ENCODE results near the gene MAPK8. TPM values are rescaled to one million over a fixed set of nuclear protein-coding genes. Genes with fewer than 3 reads are reported as not detected.

The MAPK8 gene
- total RNA-seq, 1 donor from 2014 or later, result 44.4 TPM

DNA sequence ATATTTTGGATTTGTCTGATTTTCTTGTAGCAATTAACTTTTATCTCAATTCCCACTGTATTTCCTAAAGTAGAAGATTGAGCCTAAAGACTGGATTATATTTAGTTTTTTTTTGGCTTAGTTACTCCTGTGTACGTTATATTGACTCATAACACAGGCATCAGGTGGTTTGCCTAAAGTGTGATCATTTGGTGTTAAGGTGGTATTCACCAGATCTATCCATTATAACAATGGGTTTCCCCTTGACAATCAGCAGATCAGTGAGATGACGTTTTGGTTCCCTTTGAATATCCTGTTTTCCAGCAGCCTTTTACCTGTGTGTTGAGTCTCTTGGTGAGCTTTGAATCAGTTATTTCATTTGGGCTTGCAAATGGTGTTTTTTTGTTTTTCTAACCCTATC, 18.1 kb downstream of the MAPK8 start:
- H3K27ac ChIP-seq (ENCODE audit: low read depth, low read length), result no peak overlapping the region
- H3K9ac ChIP-seq (ENCODE audit: low read depth in 1 of 3, low read length in 3 of 3), result no peak overlapping the region
- H3K9me3 ChIP-seq (ENCODE audit: control insufficient read depth in 3 of 3, low read length in 3 of 3), result no peaks in the 10 kb centered on the region
- no peak overlapping the region for H3K4me3 ChIP-seq (ENCODE audit: low read length in 3 of 3)
- no peaks in the 10 kb centered on the region for H3K36me3 ChIP-seq (ENCODE audit: control insufficient read depth in 3 of 3, insufficient read depth in 3 of 3, low read length in 3 of 3)
- H3K27me3 ChIP-seq (ENCODE audit: control insufficient read depth in 3 of 3, insufficient read depth in 3 of 3, low read length in 3 of 3), result no peaks in the 10 kb centered on the region
- H3K4me1 ChIP-seq (ENCODE audit: control insufficient read depth in 3 of 3, insufficient read depth in 3 of 3, low read length in 3 of 3), result no peaks in the 10 kb centered on the region

GRCh38 chr10:48330269-48330668, 23.8 kb downstream of the MAPK8 start:
- H3K4me3 ChIP-seq (ENCODE audit: low read length in 3 of 3), result no peak overlapping the region
- peaks cover 0 to 2% (median 0%) of the 10 kb centered on the region in 3 donors for H3K36me3 ChIP-seq (ENCODE audit: control insufficient read depth in 3 of 3, insufficient read depth in 3 of 3, low read length in 3 of 3)
- H3K27ac ChIP-seq (ENCODE audit: low read depth, low read length), result no peak overlapping the region
- no peaks in the 10 kb centered on the region for H3K4me1 ChIP-seq (ENCODE audit: control insufficient read depth in 3 of 3, insufficient read depth in 3 of 3, low read length in 3 of 3)
- H3K27me3 ChIP-seq (ENCODE audit: control insufficient read depth in 3 of 3, insufficient read depth in 3 of 3, low read length in 3 of 3), result no peaks in the 10 kb centered on the region
- H3K9ac ChIP-seq (ENCODE audit: low read depth in 1 of 3, low read length in 3 of 3), result no peak overlapping the region
- no peaks in the 10 kb centered on the region for H3K9me3 ChIP-seq (ENCODE audit: control insufficient read depth in 3 of 3, low read length in 3 of 3)

DNA sequence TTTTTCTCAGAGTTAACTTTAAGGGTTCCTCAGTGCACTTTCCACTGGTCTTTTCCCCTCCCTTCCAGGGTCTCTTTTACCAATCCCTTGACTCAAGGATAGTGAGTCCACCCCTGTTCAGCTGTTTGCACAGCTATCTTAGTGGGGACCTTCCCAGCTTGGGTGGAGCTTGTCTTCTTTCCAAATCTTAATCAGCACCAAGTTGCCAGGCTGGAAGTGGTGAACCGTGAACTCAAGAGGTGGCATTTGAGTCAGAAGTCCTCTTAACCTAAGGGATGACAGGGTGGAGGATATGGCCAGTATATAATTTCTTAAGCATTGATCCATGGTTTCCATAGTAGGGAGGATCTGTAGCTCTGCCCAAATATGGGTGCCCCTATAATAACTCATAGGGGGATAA, 25.0 kb downstream of the MAPK8 start:
- H3K4me3 ChIP-seq (ENCODE audit: low read length in 3 of 3), result no peak overlapping the region
- H3K36me3 ChIP-seq (ENCODE audit: control insufficient read depth in 3 of 3, insufficient read depth in 3 of 3, low read length in 3 of 3), result peaks cover 0 to 2% (median 0%) of the 10 kb centered on the region in 3 donors
- H3K4me1 ChIP-seq (ENCODE audit: control insufficient read depth in 3 of 3, insufficient read depth in 3 of 3, low read length in 3 of 3), result no peaks in the 10 kb centered on the region
- no peaks in the 10 kb centered on the region for H3K9me3 ChIP-seq (ENCODE audit: control insufficient read depth in 3 of 3, low read length in 3 of 3)
- no peaks in the 10 kb centered on the region for H3K27me3 ChIP-seq (ENCODE audit: control insufficient read depth in 3 of 3, insufficient read depth in 3 of 3, low read length in 3 of 3)
- no peak overlapping the region for H3K9ac ChIP-seq (ENCODE audit: low read depth in 1 of 3, low read length in 3 of 3)
- no peak overlapping the region for H3K27ac ChIP-seq (ENCODE audit: low read depth, low read length)

DNA sequence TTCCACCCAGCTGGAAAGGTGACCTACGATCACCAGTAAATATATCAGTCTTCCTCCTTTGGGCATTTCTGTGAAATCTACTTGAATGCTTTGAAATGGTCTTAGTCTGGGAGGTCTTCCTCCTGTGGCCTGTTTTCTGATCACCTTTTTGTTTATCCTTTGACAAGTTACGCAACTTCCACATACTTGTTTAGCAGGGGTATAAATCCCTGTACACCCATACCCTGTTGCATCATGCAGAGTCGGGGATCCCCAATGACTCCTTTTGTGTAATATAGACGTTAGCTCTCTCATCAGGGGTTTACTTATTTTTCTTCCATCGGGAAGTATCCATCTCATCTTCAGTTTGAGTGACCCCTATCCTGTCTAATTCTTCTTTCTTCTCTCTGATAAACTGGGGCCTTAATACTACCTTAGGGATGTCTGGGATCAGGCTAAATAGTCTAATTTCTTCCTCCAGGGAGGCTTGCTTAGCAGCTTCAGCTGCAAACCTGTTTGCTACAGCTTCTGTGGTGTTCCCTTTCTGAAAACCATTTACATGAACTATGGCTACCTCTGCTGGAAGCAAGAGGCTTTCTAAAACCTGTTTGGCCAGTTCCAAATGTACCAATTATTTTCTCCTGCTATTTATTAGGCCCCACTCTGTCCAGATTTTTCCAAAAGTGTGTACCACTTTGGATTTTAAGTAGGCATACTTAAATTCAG, 25.8 kb downstream of the MAPK8 start:
- H3K27me3 ChIP-seq (ENCODE audit: control insufficient read depth in 3 of 3, insufficient read depth in 3 of 3, low read length in 3 of 3), result no peaks in the 10 kb centered on the region
- H3K27ac ChIP-seq (ENCODE audit: low read depth, low read length), result no peak overlapping the region
- H3K4me3 ChIP-seq (ENCODE audit: low read length in 3 of 3), result no peak overlapping the region
- H3K4me1 ChIP-seq (ENCODE audit: control insufficient read depth in 3 of 3, insufficient read depth in 3 of 3, low read length in 3 of 3), result no peaks in the 10 kb centered on the region
- H3K36me3 ChIP-seq (ENCODE audit: control insufficient read depth in 3 of 3, insufficient read depth in 3 of 3, low read length in 3 of 3), result peaks cover 0 to 2% (median 0%) of the 10 kb centered on the region in 3 donors
- no peak overlapping the region for H3K9ac ChIP-seq (ENCODE audit: low read depth in 1 of 3, low read length in 3 of 3)
- no peaks in the 10 kb centered on the region for H3K9me3 ChIP-seq (ENCODE audit: control insufficient read depth in 3 of 3, low read length in 3 of 3)

- Histone ChIP-seq H3K9ac (ENCODE audit: low read depth in 1 of 3, low read length in 3 of 3) (no peak overlapping the region), H3K4me3 (ENCODE audit: low read length in 3 of 3) (no peak overlapping the region), H3K27ac (ENCODE audit: low read depth, low read length) (no peak overlapping the region), H3K36me3 (ENCODE audit: control insufficient read depth in 3 of 3, insufficient read depth in 3 of 3, low read length in 3 of 3) (peaks cover 0 to 2% (median 0%) of the 10 kb centered on the region in 3 donors), H3K27me3 (ENCODE audit: control insufficient read depth in 3 of 3, insufficient read depth in 3 of 3, low read length in 3 of 3) (no peaks in the 10 kb centered on the region), H3K9me3 (ENCODE audit: control insufficient read depth in 3 of 3, low read length in 3 of 3) (no peaks in the 10 kb centered on the region), H3K4me1 (ENCODE audit: control insufficient read depth in 3 of 3, insufficient read depth in 3 of 3, low read length in 3 of 3) (no peaks in the 10 kb centered on the region)
These were observed 26.4 kb downstream of the MAPK8 start for GRCh38 chr10:48332871-48333216.

- Histone ChIP-seq H3K9ac (ENCODE audit: low read depth in 1 of 3, low read length in 3 of 3) (no peak overlapping the region), H3K27me3 (ENCODE audit: control insufficient read depth in 3 of 3, insufficient read depth in 3 of 3, low read length in 3 of 3) (no peaks in the 10 kb centered on the region), H3K4me3 (ENCODE audit: low read length in 3 of 3) (no peak overlapping the region), H3K9me3 (ENCODE audit: control insufficient read depth in 3 of 3, low read length in 3 of 3) (no peaks in the 10 kb centered on the region), H3K27ac (ENCODE audit: low read depth, low read length) (no peak overlapping the region), H3K36me3 (ENCODE audit: control insufficient read depth in 3 of 3, insufficient read depth in 3 of 3, low read length in 3 of 3) (peaks cover 0 to 2% (median 0%) of the 10 kb centered on the region in 3 donors), H3K4me1 (ENCODE audit: control insufficient read depth in 3 of 3, insufficient read depth in 3 of 3, low read length in 3 of 3) (no peaks in the 10 kb centered on the region)
These were observed 27.4 kb downstream of the MAPK8 start for GRCh38 chr10:48333856-48334255.

DNA sequence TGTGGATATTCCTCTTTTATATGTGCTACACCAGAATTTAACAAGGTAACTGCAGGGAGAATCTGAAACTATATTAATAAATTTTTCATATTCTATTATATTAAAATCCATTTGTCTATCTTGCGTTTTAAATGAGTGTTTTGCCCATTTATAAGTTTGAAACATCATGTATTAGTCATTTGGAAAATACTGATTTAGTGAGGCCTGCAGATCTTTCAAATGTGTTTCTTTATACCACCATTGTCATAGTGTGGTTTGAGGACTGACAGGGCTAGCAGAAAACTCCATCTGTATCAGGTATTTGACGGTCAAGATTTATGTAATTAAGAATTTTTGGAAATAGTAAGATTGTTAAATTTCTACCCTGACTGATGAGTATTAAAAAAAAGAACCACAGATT, 29.3 kb downstream of the MAPK8 start:
- H3K4me3 ChIP-seq (ENCODE audit: low read length in 3 of 3), result no peak overlapping the region
- H3K36me3 ChIP-seq (ENCODE audit: control insufficient read depth in 3 of 3, insufficient read depth in 3 of 3, low read length in 3 of 3), result peaks cover 0 to 2% (median 0%) of the 10 kb centered on the region in 3 donors
- no peaks in the 10 kb centered on the region for H3K27me3 ChIP-seq (ENCODE audit: control insufficient read depth in 3 of 3, insufficient read depth in 3 of 3, low read length in 3 of 3)
- no peaks in the 10 kb centered on the region for H3K4me1 ChIP-seq (ENCODE audit: control insufficient read depth in 3 of 3, insufficient read depth in 3 of 3, low read length in 3 of 3)
- no peaks in the 10 kb centered on the region for H3K9me3 ChIP-seq (ENCODE audit: control insufficient read depth in 3 of 3, low read length in 3 of 3)
- H3K27ac ChIP-seq (ENCODE audit: low read depth, low read length), result no peak overlapping the region
- no peak overlapping the region for H3K9ac ChIP-seq (ENCODE audit: low read depth in 1 of 3, low read length in 3 of 3)

DNA sequence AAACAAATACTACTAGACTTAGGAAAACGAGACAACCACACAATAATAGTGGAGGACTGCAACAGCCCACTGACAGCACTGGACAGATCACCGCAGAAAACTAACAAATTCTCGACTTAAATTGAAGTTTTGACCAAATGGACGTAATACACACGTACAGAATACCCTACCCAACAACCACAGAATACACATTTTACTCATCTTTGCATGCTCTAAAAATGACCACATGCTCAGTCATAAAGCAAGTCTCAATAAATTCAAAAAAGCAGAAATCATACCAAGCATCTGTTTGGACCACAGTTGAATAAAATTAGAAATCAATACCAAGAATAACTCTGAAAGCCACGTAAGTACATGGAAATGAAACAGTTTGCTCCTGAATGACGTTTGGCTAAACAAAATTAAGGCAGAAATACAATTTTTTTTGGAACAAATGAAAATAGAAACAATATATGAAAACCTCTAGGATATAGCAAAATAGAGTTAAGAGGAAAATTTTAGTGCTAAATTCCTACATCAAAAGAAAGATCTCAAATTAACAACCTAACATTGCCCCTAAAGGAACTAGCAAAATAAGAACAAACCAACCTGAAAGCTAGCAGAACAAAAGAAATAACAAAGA, 30.6 kb downstream of the MAPK8 start:
- H3K4me1 ChIP-seq (ENCODE audit: control insufficient read depth in 3 of 3, insufficient read depth in 3 of 3, low read length in 3 of 3), result peaks cover 0 to 8% (median 3%) of the 10 kb centered on the region in 3 donors
- H3K9me3 ChIP-seq (ENCODE audit: control insufficient read depth in 3 of 3, low read length in 3 of 3), result no peaks in the 10 kb centered on the region
- H3K36me3 ChIP-seq (ENCODE audit: control insufficient read depth in 3 of 3, insufficient read depth in 3 of 3, low read length in 3 of 3), result peaks cover 0 to 2% (median 0%) of the 10 kb centered on the region in 3 donors
- no peak overlapping the region for H3K27ac ChIP-seq (ENCODE audit: low read depth, low read length)
- no peak overlapping the region for H3K4me3 ChIP-seq (ENCODE audit: low read length in 3 of 3)
- H3K9ac ChIP-seq (ENCODE audit: low read depth in 1 of 3, low read length in 3 of 3), result no peak overlapping the region
- H3K27me3 ChIP-seq (ENCODE audit: control insufficient read depth in 3 of 3, insufficient read depth in 3 of 3, low read length in 3 of 3), result no peaks in the 10 kb centered on the region

DNA sequence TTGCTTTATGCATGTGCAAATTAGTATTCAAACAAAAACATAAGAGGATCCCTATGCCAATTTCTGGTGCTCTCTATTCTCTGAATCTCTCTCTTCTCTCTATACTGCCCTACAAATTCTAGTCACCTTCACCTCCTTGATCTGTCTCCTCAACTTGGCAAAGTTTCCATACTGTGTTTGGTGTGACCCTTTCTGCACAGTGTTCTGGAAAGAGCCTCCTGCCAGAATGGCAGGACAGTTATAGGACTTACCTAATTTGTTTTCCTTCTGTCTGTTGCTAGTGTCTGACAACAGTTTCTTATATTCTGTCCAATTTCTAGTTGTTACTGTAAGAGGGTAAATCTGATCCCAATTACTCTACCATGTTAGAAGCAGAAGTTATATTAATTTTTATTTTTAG, 34.3 kb downstream of the MAPK8 start:
- Histone ChIP-seq H3K9me3 (ENCODE audit: control insufficient read depth in 3 of 3, low read length in 3 of 3) (no peaks in the 10 kb centered on the region), H3K4me3 (ENCODE audit: low read length in 3 of 3) (no peak overlapping the region), H3K27ac (ENCODE audit: low read depth, low read length) (no peak overlapping the region), H3K4me1 (ENCODE audit: control insufficient read depth in 3 of 3, insufficient read depth in 3 of 3, low read length in 3 of 3) (peaks cover 6 to 25% (median 14%) of the 10 kb centered on the region in 3 donors), H3K9ac (ENCODE audit: low read depth in 1 of 3, low read length in 3 of 3) (no peak overlapping the region), H3K27me3 (ENCODE audit: control insufficient read depth in 3 of 3, insufficient read depth in 3 of 3, low read length in 3 of 3) (no peaks in the 10 kb centered on the region), H3K36me3 (ENCODE audit: control insufficient read depth in 3 of 3, insufficient read depth in 3 of 3, low read length in 3 of 3) (no peaks in the 10 kb centered on the region)

DNA sequence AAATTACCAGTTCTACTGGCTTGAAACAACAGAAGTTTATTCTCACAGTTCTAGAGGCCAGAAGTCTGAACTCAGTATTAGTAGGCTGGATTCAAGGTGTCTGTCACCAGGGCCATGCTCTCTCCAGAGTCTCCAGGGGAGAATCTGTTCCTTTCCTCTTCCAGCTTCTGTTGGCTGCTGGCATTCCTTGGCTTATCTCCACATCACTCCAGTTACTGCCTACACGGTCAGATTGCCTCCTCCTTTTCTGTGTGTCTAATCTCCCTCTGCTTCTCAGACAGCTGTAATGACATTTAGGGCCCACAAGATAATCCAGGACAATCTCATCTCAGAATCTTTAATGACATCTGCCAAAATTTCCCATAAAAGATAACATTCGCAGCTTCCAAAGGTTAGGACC, 36.6 kb downstream of the MAPK8 start:
- H3K9me3 ChIP-seq (ENCODE audit: control insufficient read depth in 3 of 3, low read length in 3 of 3), result no peaks in the 10 kb centered on the region
- H3K9ac ChIP-seq (ENCODE audit: low read depth in 1 of 3, low read length in 3 of 3), result no peak overlapping the region
- no peak overlapping the region for H3K27ac ChIP-seq (ENCODE audit: low read depth, low read length)
- H3K4me3 ChIP-seq (ENCODE audit: low read length in 3 of 3), result no peak overlapping the region
- H3K4me1 ChIP-seq (ENCODE audit: control insufficient read depth in 3 of 3, insufficient read depth in 3 of 3, low read length in 3 of 3), result peaks cover 6 to 25% (median 14%) of the 10 kb centered on the region in 3 donors
- H3K27me3 ChIP-seq (ENCODE audit: control insufficient read depth in 3 of 3, insufficient read depth in 3 of 3, low read length in 3 of 3), result no peaks in the 10 kb centered on the region
- H3K36me3 ChIP-seq (ENCODE audit: control insufficient read depth in 3 of 3, insufficient read depth in 3 of 3, low read length in 3 of 3), result no peaks in the 10 kb centered on the region
